GM18519 (cell line): ENCODE results near the gene ZNG1B.
"Not testable (repeated sequence)": the region's sequence is repeated elsewhere in the genome, so short reads cannot be mapped to it uniquely, and the experiment has no call there.

Source experiments
- ATAC-seq: cut with Tn5 transposase; IDR thresholded peaks from one replicate; pipeline ENCODE4 v1.9.1; 2021; ENCODE audit warnings: mild to moderate bottlenecking, moderate library complexity; ENCODE audit not compliant: unreplicated experiment, low FRiP score

Gene ZNG1B

GRCh38 chr2:113542529-113542928 is 105.0 kb downstream of the ZNG1B start:
- ATAC-seq = not testable (repeated sequence)
